ENCODE results near the gene PTPA. TPM values are rescaled to one million over a fixed set of nuclear protein-coding genes. Genes with fewer than 3 reads are reported as not detected.

The PTPA gene
- polyA plus RNA-seq (2013, experiment 1 of 2) = 74.5 TPM
- 76.7 TPM for polyA plus RNA-seq (2013, experiment 2 of 2)

GRCh38 chr9:129110740-129111527, at the start of gene PTPA, which contains the start of gene CRAT:
Gene PTPA (plus strand): TSS chr9:129111415. CDS start chr9:129111601, 186 bp downstream.
Gene CRAT (minus strand): TSS chr9:129110793. CDS start chr9:129110509, 284 bp downstream.
- Histone ChIP-seq H3K4me2 (ENCODE audit: insufficient read depth, low read length, poor library complexity, severe bottlenecking) (peak within 1 kb of the TSS; percentile 91), H2BK12ac (ENCODE audit: low read length) (no peak within 1 kb of the TSS), H3K36me3 (replicated peaks in 1 of 2; ENCODE audit: control insufficient read depth in 2 of 2, insufficient read depth in 2 of 2, low read length in 2 of 2) (peaks cover 0 to 6% of the 10 kb centered on the region in 2 donors), H2BK5ac (ENCODE audit: low read length) (peak within 1 kb of the TSS; percentile 94), H3K4ac (ENCODE audit: low read length) (no peak within 1 kb of the TSS), H2BK120ac (ENCODE audit: low read depth, low read length) (peak within 1 kb of the TSS; percentile 97), H3K9ac (ENCODE audit: low read depth, low read length, poor library complexity) (peak within 1 kb of the TSS; percentile 92), H3K27me3 (ENCODE audit: control insufficient read depth in 3 of 3, insufficient read depth in 3 of 3, low read depth in 1 of 3, low read length in 3 of 3) (peaks cover 0 to 15% (median 0%) of the 10 kb centered on the region in 3 experiments), H4K8ac (ENCODE audit: low read depth, low read length) (peak within 1 kb of the TSS; percentile 30), H3K27ac (replicated peaks; ENCODE audit: low read length) (peak within 1 kb of the TSS; percentile 98), H3K4me1 (ENCODE audit: control insufficient read depth in 2 of 2, insufficient read depth in 1 of 2, low read depth in 1 of 2, low read length in 2 of 2) (peaks cover 5 to 10% of the 10 kb centered on the region in 2 donors), H2AK5ac (ENCODE audit: low read depth, low read length) (peak within 1 kb of the TSS; percentile 94), H4K91ac (ENCODE audit: low read depth, low read length, poor library complexity) (no peak within 1 kb of the TSS), H3K4me3 (ENCODE audit: low read length in 2 of 2) (peak within 1 kb of the TSS; percentile 72 to 91), H3K14ac (ENCODE audit: low read length) (peak within 1 kb of the TSS; percentile 99), H3K18ac (ENCODE audit: low read length) (peak within 1 kb of the TSS; percentile 94), H2AFZ (ENCODE audit: low read length) (peak within 1 kb of the TSS; percentile 99), H3K9me3 (replicated peaks in 1 of 2; ENCODE audit: control insufficient read depth in 2 of 2, insufficient read depth in 1 of 2, low read depth in 1 of 2, low read length in 2 of 2) (no peaks in the 10 kb centered on the region), H2BK15ac (ENCODE audit: low read length) (peak within 1 kb of the TSS; percentile 75), H3K79me1 (ENCODE audit: low read depth, low read length) (no peaks in the 10 kb centered on the region), H3K23ac (ENCODE audit: low read depth, low read length, poor library complexity) (peak within 1 kb of the TSS; percentile 93)
- no CpG with 5 or more reads among the region's 77 CpGs for WGBS, 2 donors (ENCODE audit: extremely low coverage in 2 of 2, insufficient read length in 2 of 2, insufficient replicate concordance in 1 of 2)
- DNase-seq (ENCODE audit: low spot score) = peak; percentile 90

- no peak overlapping the region for H3K27ac ChIP-seq (replicated peaks; ENCODE audit: low read length)
- no peak overlapping the region for H2BK15ac ChIP-seq (ENCODE audit: low read length)
- H2BK12ac ChIP-seq (ENCODE audit: low read length) = no peak overlapping the region
- H4K91ac ChIP-seq (ENCODE audit: low read depth, low read length, poor library complexity) = no peak overlapping the region
- H4K8ac ChIP-seq (ENCODE audit: low read depth, low read length) = no peak overlapping the region
- H3K4ac ChIP-seq (ENCODE audit: low read length) = no peak overlapping the region
- no peaks in the 10 kb centered on the region for H3K4me1 ChIP-seq (ENCODE audit: control insufficient read depth in 2 of 2, insufficient read depth in 1 of 2, low read depth in 1 of 2, low read length in 2 of 2)
- no peak overlapping the region for H3K9ac ChIP-seq (ENCODE audit: low read depth, low read length, poor library complexity)
- no peak overlapping the region for H2AK5ac ChIP-seq (ENCODE audit: low read depth, low read length)
- H3K23ac ChIP-seq (ENCODE audit: low read depth, low read length, poor library complexity) = no peak overlapping the region
- no peaks in the 10 kb centered on the region for H3K79me1 ChIP-seq (ENCODE audit: low read depth, low read length)
- no peak overlapping the region for H3K14ac ChIP-seq (ENCODE audit: low read length)
- H3K9me3 ChIP-seq (replicated peaks in 1 of 2; ENCODE audit: control insufficient read depth in 2 of 2, insufficient read depth in 1 of 2, low read depth in 1 of 2, low read length in 2 of 2) = no peaks in the 10 kb centered on the region
- DNase-seq (ENCODE audit: low spot score) = no peak
- no peak overlapping the region for H3K18ac ChIP-seq (ENCODE audit: low read length)
- no peak overlapping the region for H3K4me3 ChIP-seq (ENCODE audit: low read length in 2 of 2)
- no peaks in the 10 kb centered on the region for H3K27me3 ChIP-seq (ENCODE audit: control insufficient read depth in 3 of 3, insufficient read depth in 3 of 3, low read depth in 1 of 3, low read length in 3 of 3)
- no peak overlapping the region for H2BK5ac ChIP-seq (ENCODE audit: low read length)
- no peak overlapping the region for H2BK120ac ChIP-seq (ENCODE audit: low read depth, low read length)
- no peak overlapping the region for H2AFZ ChIP-seq (ENCODE audit: low read length)
- WGBS, 2 donors (ENCODE audit: extremely low coverage in 2 of 2, insufficient read length in 2 of 2, insufficient replicate concordance in 1 of 2) = no CpG with 5 or more reads among the region's 9 CpGs
- H3K36me3 ChIP-seq (replicated peaks in 1 of 2; ENCODE audit: control insufficient read depth in 2 of 2, insufficient read depth in 2 of 2, low read length in 2 of 2) = peaks cover 34 to 53% of the 10 kb centered on the region in 2 donors
- no peak overlapping the region for H3K4me2 ChIP-seq (ENCODE audit: insufficient read depth, low read length, poor library complexity, severe bottlenecking)
These were observed 48.2 kb upstream of the PTPA start for GRCh38 chr9:129063061-129063460.

GRCh38 chr9:129064499-129064908, 46.7 kb upstream of the PTPA start:
- WGBS, 2 donors (ENCODE audit: extremely low coverage in 2 of 2, insufficient read length in 2 of 2, insufficient replicate concordance in 1 of 2) = no CpG with 5 or more reads among the region's 8 CpGs
- no peak overlapping the region for H2BK15ac ChIP-seq (ENCODE audit: low read length)
- no peak overlapping the region for H2AK5ac ChIP-seq (ENCODE audit: low read depth, low read length)
- no peak overlapping the region for H3K4ac ChIP-seq (ENCODE audit: low read length)
- H3K9me3 ChIP-seq (replicated peaks in 1 of 2; ENCODE audit: control insufficient read depth in 2 of 2, insufficient read depth in 1 of 2, low read depth in 1 of 2, low read length in 2 of 2) = no peaks in the 10 kb centered on the region
- peaks cover 36 to 61% of the 10 kb centered on the region in 2 donors for H3K36me3 ChIP-seq (replicated peaks in 1 of 2; ENCODE audit: control insufficient read depth in 2 of 2, insufficient read depth in 2 of 2, low read length in 2 of 2)
- no peak overlapping the region for H4K91ac ChIP-seq (ENCODE audit: low read depth, low read length, poor library complexity)
- H3K27ac ChIP-seq (replicated peaks; ENCODE audit: low read length) = no peak overlapping the region
- H2BK120ac ChIP-seq (ENCODE audit: low read depth, low read length) = no peak overlapping the region
- H3K9ac ChIP-seq (ENCODE audit: low read depth, low read length, poor library complexity) = no peak overlapping the region
- no peak overlapping the region for H3K4me3 ChIP-seq (ENCODE audit: low read length in 2 of 2)
- H3K27me3 ChIP-seq (ENCODE audit: control insufficient read depth in 3 of 3, insufficient read depth in 3 of 3, low read depth in 1 of 3, low read length in 3 of 3) = no peaks in the 10 kb centered on the region
- H3K4me2 ChIP-seq (ENCODE audit: insufficient read depth, low read length, poor library complexity, severe bottlenecking) = no peak overlapping the region
- no peak for DNase-seq (ENCODE audit: low spot score)
- no peak overlapping the region for H2AFZ ChIP-seq (ENCODE audit: low read length)
- H3K79me1 ChIP-seq (ENCODE audit: low read depth, low read length) = no peaks in the 10 kb centered on the region
- no peak overlapping the region for H3K23ac ChIP-seq (ENCODE audit: low read depth, low read length, poor library complexity)
- H2BK5ac ChIP-seq (ENCODE audit: low read length) = no peak overlapping the region
- H4K8ac ChIP-seq (ENCODE audit: low read depth, low read length) = no peak overlapping the region
- no peak overlapping the region for H2BK12ac ChIP-seq (ENCODE audit: low read length)
- H3K18ac ChIP-seq (ENCODE audit: low read length) = no peak overlapping the region
- H3K14ac ChIP-seq (ENCODE audit: low read length) = no peak overlapping the region
- H3K4me1 ChIP-seq (ENCODE audit: control insufficient read depth in 2 of 2, insufficient read depth in 1 of 2, low read depth in 1 of 2, low read length in 2 of 2) = no peaks in the 10 kb centered on the region

GRCh38 chr9:129068110-129068509, 43.1 kb upstream of the PTPA start:
- no peak overlapping the region for H4K8ac ChIP-seq (ENCODE audit: low read depth, low read length)
- no peak overlapping the region for H2BK15ac ChIP-seq (ENCODE audit: low read length)
- H2BK120ac ChIP-seq (ENCODE audit: low read depth, low read length) = no peak overlapping the region
- H3K18ac ChIP-seq (ENCODE audit: low read length) = no peak overlapping the region
- peaks cover 36 to 57% of the 10 kb centered on the region in 2 donors for H3K36me3 ChIP-seq (replicated peaks in 1 of 2; ENCODE audit: control insufficient read depth in 2 of 2, insufficient read depth in 2 of 2, low read length in 2 of 2)
- peaks cover 0 to 3% of the 10 kb centered on the region in 2 donors for H3K4me1 ChIP-seq (ENCODE audit: control insufficient read depth in 2 of 2, insufficient read depth in 1 of 2, low read depth in 1 of 2, low read length in 2 of 2)
- H2BK12ac ChIP-seq (ENCODE audit: low read length) = no peak overlapping the region
- H2BK5ac ChIP-seq (ENCODE audit: low read length) = no peak overlapping the region
- no peak overlapping the region for H3K23ac ChIP-seq (ENCODE audit: low read depth, low read length, poor library complexity)
- no peak for DNase-seq (ENCODE audit: low spot score)
- no peaks in the 10 kb centered on the region for H3K79me1 ChIP-seq (ENCODE audit: low read depth, low read length)
- no peak overlapping the region for H2AFZ ChIP-seq (ENCODE audit: low read length)
- H3K27me3 ChIP-seq (ENCODE audit: control insufficient read depth in 3 of 3, insufficient read depth in 3 of 3, low read depth in 1 of 3, low read length in 3 of 3) = no peaks in the 10 kb centered on the region
- H2AK5ac ChIP-seq (ENCODE audit: low read depth, low read length) = no peak overlapping the region
- no peak overlapping the region for H4K91ac ChIP-seq (ENCODE audit: low read depth, low read length, poor library complexity)
- H3K9ac ChIP-seq (ENCODE audit: low read depth, low read length, poor library complexity) = no peak overlapping the region
- no peak overlapping the region for H3K4ac ChIP-seq (ENCODE audit: low read length)
- H3K4me2 ChIP-seq (ENCODE audit: insufficient read depth, low read length, poor library complexity, severe bottlenecking) = no peak overlapping the region
- H3K9me3 ChIP-seq (replicated peaks in 1 of 2; ENCODE audit: control insufficient read depth in 2 of 2, insufficient read depth in 1 of 2, low read depth in 1 of 2, low read length in 2 of 2) = no peaks in the 10 kb centered on the region
- H3K4me3 ChIP-seq (ENCODE audit: low read length in 2 of 2) = no peak overlapping the region
- no peak overlapping the region for H3K27ac ChIP-seq (replicated peaks; ENCODE audit: low read length)
- no peak overlapping the region for H3K14ac ChIP-seq (ENCODE audit: low read length)
- WGBS, 2 donors (ENCODE audit: extremely low coverage in 2 of 2, insufficient read length in 2 of 2, insufficient replicate concordance in 1 of 2) = no CpG with 5 or more reads among the region's 19 CpGs
